CD4-positive, alpha-beta T cell treated with Interleukin-4 for 1 hour (primary cell): ENCODE results near the gene RPL27.

Experiments
- DNase-seq, 2 donors: peaks; one replicate each; pipeline ENCODE4 v3.0.0-alpha.2; 2020 to 2022

The RPL27 gene

DNA sequence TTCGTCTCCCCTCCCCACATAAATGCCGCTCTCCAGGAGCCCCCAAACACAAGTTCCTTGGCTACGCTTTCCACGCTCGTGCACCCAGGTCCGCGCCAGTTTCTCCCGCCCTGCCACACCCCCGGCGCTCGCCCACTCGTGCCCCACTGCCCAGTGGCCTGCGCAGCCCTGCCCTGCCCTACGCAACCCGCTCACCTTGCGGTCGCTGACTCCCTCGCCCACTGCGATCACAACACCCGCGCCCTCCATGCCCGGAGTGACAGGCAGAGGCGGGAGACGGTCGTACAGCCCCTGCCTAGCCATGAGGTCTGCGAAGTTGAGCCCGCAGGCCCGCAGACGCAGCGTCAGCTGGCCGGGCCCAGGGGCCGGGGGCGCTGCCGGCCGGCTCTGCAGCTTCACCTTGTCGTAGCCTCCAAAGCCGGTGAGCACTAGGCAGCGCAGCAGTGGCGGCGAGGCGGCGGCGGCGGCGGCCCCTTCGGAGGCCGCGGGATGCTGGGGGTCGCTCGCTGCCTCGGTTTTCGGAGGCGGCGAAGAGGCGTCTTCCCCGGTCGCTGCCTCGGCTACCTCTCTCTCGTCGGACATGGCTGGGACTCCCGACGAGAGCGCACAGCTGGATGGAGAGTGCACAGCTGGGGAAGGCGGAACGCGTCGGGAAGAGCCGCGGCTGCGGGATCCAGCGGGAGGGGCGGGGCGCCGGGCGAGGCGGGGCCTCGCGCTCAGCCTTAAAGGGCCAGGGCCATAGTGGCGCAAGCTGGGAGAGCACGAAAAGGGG is 23.7 kb downstream of the RPL27 start, which contains the start of gene VAT1:
Gene VAT1 (minus strand): TSS at position 645 of the 772 bp plus-strand sequence. CDS start 63 bp downstream, at position 582.
- peak; percentile 54 to 59 for DNase-seq

DNA sequence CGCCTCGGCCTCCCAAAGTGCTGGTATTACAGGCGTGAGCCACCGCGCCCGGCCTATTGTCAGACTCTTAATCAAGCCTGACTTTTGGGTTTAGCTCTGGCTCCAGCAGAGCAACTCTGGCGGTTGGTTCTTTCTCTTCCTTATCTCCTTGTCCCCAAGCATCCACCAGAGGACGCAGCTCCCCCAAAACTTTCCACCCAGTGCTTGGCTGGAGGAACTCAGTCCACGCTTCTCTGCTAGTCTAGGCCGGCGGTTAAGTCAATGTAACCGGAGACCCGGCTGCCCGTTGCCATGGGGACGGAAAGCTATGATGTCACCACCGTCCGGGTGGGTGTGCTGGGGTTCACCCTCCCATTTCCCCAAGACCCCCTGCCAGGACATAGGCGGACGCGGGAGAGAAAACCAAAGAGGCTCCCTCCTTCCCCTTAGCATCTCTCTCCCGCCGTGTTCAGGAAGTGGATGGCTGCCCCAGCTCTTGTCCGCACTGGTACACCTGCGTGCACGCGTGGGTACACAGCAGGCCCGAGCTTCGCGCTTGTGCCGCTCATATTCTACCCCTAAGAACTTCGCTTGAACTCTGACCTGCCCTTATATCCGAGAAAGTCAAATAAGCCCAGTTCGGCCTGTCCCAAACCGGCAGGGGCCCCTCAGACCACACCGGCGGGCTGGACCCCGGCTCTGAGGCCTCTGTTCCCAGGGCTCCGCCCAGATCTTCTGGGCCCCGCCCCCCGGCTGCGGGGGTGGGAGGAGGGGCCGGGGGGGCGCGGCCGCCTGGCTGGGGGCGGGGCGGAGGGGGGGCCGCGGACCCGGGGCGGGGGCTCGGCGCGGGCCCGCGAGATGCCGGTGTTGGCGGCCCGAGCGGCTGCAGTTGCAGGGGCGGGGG is 26.4 kb downstream of the RPL27 start, which contains the start of gene RND2:
Gene RND2 (plus strand): TSS at position 825 of the 883 bp plus-strand sequence. CDS start 117 bp downstream, outside the sequence.
- peak; percentile 88 to 90 for DNase-seq

DNA sequence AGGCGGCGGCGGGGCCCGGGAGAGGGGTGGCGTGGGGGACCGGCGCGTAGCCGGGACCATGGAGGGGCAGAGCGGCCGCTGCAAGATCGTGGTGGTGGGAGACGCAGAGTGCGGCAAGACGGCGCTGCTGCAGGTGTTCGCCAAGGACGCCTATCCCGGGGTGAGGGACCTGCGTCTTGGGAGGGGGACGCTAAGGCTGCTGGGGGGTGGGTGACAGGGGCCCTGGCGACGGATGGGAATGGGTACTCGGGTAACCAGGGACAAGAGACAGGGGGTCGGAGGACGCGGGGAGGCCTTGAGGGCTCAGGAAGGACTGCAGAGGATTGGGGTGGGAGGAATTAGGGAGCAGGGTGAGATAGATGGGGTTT is 27.1 kb downstream of the RPL27 start:
- no peak for DNase-seq

DNA sequence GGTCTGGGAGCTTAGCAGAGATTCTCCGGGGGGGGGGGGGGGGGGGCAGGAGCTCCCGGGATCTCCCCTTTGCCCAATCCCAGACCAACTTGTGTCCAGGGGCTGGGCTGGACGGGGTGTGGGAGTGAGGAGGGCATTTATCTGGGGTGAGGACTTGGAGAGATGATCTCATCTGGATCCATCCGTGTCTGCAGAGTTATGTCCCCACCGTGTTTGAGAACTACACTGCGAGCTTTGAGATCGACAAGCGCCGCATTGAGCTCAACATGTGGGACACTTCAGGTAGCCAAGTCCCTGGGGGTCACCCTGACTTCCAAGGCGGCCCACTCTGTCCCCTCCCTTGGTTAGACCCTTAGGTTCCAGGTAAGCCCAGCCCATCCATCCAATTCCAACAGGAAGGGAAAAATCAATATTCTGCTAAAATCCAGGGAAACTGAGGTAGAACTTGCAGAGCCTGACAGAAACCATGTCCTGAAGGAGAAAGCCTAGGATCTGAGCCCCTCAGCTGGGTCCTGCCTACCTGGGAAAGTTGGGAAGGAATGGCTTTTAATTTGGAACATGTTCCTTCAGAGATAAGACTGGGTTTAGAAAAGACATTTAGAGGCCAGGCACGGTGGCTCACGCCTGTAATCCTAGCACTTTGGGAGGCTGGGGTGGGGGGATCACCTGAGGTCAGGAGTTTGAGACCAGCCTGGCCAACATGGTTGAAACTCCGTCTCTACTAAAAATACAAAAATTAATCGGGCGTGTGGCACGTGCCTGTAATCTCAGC is 27.7 kb downstream of the RPL27 start:
- no peak for DNase-seq

DNA sequence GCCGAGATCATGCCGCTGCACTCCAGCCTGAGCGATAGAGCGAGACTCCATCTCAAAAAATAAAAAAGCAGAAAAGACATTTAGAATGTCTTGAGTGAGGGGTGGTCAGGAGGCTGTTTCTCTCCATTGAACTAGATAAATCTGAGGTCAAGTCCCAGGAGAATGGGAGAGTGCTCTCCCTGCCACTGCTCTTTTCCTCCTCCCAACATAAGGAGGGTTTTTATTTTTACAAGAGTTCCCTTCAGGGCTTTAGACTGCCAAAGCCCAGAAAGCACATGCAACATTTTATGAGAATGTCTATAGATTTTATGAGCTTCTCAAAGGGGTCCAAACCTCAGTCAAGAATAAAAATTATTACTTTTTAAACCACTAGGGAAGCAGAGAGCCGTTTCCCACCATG is 28.4 kb downstream of the RPL27 start:
- no peak for DNase-seq

DNA sequence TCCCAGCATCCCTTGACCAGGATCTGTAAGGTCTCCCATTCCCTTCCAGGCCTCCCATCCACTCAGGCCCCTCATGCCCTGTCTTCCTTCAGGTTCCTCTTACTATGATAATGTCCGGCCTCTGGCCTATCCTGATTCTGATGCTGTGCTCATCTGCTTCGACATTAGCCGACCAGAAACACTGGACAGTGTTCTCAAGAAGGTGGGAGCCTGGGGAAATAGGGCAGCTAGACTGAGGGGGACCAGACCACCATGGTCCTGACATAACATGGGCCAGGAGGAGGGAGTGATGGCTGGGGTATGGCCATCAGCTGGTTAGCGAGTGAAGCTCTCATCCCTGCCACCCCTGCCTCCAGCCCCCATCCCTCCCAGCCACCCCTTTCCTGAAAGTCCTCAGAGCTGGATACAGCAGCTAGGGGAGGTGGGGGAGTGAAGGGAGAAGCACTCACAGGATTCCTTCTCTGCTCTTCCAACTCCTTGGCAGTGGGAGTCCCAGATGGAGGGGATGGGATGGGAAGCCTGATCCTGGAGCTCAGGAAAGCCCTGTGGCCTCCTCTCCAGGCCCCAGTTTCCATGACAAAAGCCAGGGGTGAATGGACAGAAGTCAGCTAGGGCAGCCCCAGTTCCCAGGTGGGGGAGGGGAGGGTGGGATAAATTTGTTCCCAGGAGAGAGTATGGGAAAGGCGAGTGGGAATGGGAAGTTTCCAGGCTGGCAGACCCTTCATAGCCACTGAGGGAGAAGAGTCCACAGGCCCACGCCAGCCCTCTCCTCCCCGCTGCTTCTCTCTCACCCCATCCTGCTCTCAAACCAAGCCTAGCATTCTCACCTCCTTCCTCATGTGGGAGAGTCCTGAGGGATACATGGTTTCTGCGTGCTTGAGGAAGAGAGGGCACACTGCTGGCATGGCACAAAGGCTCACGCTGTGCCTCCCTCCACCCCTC is 29.1 kb downstream of the RPL27 start:
- DNase-seq: no peak

DNA sequence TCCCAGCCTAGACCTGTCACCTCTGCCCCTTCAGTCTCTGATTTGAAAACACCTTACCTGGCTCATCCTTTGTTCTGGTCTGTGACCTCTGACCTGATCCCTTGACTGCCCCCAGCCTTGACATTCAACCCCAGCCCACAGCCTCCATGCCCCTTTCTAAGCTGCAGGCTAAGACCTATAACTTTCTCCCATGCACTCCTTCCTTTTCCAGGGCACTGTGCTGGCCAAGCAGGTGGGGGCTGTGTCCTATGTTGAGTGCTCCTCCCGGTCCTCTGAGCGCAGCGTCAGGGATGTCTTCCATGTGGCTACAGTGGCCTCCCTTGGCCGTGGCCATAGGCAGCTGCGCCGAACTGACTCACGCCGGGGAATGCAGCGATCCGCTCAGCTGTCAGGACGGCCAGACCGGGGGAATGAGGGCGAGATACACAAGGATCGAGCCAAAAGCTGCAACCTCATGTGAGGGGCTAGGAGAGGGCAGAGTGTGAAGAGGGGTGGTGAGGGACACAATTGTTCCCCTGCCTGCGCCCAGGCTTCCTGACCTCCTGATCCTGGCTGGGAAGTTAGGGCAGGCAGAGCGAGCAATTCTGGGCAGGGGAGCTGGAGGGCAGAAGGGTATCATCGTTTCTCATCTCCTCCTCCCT is 30.1 kb downstream of the RPL27 start:
- DNase-seq: no peak

DNA sequence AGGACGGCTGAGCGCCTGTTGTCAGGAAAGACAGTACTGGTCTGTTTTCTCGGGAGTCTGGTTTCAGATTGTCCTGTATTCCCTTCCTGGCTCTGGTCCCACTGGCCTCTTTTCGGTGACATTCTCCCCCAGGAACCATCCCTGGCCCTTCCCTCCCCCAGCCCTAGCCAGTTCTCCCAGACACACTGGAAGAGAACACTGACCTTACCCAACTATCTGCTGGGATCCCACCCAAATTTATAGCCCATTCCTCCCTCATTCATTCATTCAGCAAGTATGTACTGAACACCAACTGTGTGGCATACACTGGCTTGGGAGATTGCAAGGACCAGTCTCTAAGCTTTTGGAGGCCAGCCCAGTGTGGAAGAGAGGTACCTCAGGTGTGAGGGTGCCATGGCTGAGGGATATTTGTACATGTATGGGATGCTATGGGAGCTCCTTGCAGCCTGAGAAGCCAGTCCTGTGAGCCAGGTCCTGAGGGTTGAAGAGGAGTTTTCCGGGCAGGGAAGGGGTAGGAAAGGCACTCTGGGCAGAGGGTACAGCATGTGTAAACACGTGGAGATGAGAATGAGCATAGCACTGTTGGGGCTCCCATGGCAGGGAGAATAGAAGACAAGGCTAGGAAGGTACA is 32.0 kb downstream of the RPL27 start:
- DNase-seq: no peak

DNA sequence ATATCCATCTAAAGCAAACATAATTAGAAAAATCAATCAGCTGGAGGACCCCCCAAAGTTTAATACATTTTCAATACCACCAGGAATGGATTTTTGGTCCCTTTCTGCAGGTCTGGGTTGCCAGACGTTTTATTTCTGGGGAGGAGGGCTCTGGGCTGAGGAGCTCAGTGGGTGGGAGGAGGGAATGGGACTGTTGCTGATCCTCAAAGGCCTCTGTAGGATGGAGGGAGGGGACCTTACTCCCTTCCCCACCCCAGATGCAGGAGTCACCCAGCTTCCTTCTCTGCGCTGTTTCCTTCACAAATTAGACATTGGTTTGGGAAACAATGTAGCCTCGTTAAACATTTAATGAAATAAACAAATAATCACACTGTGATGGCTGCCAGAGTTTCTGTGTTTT is 33.4 kb downstream of the RPL27 start:
- no peak for DNase-seq

DNA sequence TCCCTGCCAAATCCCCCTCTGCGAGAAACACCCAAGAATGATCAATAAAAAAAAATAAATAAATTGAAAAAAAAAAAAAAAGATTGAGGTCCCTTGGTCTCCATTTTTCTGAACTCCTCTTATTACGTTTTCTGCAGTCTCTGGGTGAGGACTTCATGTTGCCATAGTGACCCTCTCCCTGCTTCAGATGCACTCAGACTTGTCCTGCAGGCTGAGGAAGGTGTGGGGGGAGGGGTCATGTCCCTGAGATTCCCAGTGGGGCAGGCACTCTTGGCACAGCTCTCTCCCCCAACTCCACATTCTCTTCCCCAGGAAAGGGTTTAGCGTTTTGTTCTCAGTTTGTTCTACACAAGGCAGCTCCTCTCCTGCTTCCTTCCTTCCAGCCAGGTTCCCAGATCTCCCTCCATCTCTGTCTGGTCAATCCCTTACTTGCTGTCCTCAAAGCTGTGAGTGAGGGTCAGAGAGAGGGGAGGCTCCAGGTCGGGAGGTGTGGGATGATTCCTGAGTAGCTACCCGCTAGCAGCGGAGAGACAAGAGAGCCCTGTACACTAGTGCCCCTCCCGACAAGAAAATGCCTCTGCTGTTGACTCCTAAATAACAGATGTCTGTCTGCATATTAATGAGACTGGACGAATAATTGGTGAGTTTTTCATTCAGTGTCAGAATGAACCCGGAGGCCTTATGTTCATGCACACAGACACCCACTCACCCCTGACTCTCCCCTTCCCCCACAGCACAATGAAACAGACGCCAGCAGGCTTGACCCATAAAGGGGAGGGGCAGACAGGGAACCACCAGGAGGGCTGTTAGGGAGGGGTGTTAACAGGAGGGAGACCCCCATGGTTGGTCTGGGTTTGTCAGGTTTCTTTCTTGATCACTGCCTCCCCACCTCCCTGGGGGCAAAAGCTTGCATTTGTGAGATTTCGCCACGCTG is 36.0 kb downstream of the RPL27 start:
- DNase-seq: no peak

DNA sequence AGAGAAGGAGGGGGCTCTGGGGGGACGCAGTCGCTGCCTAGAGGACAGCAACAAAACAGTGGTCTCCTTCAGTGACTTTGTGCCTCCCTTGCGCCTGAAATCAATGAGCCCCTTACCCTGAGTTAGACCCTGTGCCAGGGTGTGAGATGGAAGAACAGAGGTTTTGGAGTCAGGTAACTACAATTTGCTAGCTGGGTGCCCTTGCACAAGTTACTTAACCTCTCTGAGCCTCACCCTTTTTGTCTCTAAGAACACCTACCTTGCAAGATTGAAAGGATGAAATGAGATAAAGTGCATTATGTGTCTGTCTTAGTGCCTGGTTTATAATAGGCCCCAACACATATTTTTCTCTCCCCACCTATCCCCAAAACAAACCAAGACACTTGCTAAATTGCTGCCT is 36.7 kb downstream of the RPL27 start:
- no peak for DNase-seq

DNA sequence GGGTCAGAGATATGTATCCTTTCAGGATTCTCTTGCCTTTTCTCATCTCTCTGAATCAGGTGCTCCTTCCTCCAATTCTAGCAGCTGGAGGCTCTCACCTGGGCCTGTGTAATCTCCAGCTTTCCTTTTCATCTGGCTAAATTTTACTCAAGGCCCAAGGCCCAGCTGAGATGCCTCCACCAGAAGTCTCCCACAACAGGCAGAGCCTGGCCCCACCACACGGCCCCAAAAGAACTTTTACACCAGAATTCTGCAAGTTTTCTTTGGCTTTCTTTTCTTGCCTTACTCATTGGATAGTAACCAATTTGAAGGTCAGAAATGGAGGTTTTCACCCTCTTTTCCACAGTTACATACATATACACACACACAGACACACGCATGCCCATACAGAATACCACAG is 41.4 kb downstream of the RPL27 start:
- DNase-seq: no peak

DNA sequence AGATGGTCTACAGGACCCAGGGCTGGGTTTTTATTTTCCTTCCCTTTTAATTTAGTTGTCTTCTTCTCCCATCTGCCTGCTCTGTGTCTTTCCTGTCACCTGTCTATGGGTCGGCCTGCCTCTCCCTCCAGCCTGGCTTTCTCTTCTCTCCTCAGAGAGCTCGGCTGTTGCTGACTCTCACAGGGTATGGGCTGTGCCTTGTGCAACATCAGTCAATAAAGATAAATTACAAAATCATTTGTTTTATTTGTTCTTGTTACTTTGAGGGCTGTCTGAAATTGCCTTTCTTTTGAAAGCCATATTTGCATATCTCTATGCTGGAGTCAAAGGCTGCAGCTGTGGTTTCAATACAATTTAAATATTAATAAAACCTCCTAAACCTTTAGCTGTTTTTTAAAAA is 42.4 kb downstream of the RPL27 start:
- DNase-seq: no peak

DNA sequence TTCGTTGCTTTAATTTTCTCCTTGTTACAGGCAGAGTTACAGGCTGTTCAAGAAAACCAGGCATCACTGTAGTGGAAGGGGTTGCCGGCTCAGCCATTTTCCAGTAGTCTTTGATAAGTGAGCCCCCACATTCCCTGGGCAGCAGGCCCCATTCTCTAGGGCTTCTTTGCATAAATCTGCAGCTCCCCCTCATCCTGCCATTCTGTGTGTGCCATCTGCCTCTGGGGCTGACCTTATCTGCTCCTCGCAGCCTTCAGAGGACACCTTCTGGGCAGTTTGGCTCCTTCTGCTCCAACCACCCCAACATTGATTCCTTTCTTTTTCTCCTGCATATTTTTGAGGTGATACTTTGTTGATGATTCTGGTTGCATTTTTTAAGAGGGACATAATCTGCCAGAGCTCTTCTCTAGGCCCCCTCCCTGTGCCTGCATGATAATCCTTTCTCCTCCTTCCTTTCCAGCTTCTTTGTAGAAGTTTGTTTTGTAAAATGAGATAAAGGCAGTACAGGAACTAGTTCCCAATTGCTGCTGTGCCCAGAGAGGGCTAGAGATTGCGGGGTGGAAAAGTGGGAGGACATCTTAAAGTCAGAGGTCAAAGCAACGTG is 43.9 kb downstream of the RPL27 start:
- no peak for DNase-seq

DNA sequence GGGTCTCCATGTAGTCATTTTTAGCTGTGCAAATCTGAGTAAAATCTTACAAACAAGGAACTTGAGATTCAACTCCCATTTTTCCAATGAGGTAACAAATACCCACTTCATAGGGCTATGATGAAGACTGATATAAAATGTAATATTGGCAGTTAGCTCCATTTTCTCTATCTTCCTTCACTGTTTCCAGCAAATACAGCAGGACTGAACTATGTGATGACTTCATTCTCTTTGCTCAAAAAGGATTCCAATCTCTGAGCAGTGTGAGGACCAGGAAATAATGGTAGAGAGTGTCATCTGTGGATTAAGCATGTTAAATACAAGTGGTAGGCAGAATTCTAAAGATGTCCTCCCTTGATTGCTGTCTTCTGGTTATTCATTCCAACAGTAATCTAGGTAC is 45.1 kb downstream of the RPL27 start:
- DNase-seq: no peak

DNA sequence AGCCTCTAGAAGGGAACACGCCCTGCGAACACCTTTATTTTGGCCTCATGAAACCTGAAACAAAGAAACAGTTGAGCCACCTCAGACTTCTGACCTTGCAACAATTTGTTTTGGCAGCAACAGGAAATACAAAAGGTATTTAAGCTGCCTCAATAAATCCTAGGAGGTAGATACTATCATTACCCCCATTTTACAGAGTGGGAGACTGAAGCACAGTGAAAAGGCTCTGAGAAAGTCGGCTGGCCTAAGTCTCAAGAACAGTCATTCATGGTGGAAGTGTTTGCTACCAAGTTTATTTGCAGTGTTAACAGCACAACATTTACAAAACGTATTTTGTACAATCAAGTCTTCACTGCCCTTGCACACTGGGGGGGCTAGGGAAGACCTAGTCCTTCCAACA is 45.8 kb downstream of the RPL27 start:
- no peak for DNase-seq

DNA sequence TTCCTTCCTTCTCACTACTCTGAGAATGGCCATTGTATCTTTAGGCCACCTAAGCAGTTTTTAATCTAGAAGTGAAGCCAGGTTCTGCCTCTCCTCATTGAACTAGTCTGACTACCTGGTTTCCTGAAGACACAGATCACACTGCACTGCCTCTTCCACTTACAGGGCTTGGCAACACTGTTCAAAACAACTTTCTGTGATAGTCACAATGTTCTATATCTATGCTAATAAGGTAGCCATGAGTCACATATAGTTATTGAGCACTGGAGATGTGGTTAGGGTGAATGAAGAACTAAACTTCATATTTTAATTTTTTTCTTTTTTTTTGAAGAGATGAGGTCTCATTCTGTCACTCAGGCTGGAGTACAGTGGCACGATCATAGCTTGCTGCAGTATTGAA is 53.8 kb downstream of the RPL27 start:
- DNase-seq: no peak
